Stimulated activated CD8-positive, alpha-beta memory T cell treated with anti-CD3 and anti-CD28 coated beads, Interleukin-2, amount 100 ng/mL, for 48 hours (primary cell): ENCODE data around the gene TPRG1.
"Not testable (repeated sequence)": the region's sequence is repeated elsewhere in the genome, so short reads cannot be mapped to it uniquely, and the experiment has no call there.

Source experiments
- DNase-seq, 2 donors: peaks; one replicate each; pipeline ENCODE4 v3.0.0-alpha.2; 2020; ENCODE audit warnings: low read depth in 2 of 2

TPRG1 gene

DNA sequence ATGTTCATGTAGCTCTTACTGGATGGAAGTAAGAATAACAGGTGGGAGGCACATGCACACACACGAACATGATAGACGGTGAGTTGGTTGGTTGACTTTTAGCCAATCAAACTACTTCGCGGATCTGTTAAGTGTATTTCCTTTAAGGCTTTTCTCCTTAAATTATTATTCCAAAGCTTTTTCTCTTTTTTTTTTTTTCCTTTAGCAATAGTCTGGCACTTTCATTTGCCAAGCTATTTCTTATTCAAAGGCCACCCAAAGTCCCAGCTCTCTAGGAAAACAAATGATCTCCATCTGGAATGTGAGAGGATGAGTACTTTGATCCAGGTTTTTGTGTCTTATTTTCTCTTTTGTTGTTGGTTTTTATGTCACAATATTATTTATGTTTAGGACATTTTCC, 141.1 kb downstream of the TPRG1 start:
- DNase-seq: no peak

DNA sequence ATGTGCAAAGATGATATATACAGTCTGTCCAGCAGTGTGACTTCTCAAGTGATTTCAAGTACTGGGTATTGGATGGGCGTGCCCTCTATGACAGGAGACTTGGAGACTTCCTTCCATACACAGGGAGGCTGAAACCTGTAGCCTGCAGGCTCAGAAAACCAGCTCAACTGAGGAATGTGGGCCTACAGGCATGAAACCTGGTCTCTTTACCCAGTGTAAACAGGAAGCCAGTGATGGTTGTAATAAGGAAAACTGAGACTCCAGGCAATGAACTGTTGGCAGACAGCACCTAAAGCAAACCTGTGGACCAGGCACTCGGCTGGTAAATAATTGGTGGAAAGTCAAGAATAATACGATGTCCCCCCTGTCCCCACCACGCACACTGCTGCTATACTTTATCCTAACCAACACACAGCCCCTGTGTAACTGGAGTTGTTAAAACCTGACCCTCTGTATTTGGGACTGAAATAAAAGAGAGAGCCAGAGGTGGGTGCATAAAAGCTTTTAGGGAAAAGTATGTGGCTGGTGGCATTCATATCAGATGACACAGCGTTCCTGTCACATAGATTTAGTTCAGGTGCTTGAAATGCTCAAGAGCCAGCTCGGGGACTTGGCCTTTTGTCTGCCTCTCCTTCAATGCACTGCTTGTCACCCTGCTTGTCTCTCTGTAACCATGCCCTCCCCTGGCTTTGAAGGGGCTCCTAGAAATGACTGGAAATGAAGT, 144.7 kb downstream of the TPRG1 start:
- DNase-seq: no peak

DNA sequence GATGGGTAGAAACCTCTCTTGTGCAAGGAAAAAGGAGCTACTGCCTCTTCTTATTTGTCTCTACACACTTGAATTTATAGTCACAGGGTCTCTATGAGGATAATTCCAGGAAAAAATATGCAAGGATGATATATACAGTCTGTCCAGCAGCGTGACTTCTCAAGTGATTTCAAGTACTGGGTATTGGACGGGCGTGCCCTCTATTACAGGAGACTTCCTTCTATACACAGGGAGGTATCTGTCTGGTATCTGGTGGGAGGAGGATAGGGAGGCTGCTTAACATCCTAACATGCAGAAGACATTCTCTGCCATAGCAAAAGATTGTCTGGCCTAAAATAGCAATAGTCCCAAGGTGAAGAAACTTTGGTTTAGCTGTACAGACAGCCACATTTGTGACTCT, 146.1 kb downstream of the TPRG1 start:
- DNase-seq: no peak

DNA sequence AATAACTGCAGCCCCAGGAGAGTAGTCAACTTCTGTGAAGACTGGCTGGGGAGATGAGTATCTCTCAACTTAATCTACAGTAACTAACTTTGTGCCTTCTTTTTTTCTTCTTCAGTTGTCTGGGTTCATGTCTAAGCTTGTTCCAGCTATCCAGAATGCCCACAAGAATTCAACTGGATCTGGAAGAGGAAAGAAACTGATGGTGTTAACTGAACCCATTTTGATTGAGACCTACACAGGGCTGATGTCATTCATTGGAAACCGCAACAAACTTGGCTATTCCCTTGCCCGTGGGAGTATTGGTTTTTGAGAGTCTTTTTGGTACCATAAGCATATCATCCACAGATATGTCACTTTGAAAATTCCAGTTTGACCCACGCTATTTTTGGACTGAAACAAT, 148.7 kb downstream of the TPRG1 start:
- DNase-seq: no peak

DNA sequence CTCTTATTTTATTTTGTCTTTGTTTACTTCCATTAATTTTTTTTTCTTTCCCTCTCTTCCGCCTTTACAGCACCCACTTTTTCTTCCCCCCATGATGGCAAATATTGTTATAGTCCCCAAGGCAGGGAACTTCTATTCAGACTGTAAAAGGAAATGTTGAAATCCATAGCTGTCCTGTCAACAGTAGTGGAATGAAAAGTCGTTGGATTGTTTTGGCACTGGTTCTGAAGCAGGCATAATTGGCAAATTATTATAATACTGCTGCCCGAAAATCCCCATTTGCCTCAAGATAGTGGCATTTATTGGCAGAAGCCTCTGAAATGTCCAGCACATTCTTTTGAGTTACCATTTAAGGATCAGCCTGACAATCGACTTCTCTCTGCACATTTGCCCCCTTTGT, 150.6 kb downstream of the TPRG1 start:
- no peak for DNase-seq

DNA sequence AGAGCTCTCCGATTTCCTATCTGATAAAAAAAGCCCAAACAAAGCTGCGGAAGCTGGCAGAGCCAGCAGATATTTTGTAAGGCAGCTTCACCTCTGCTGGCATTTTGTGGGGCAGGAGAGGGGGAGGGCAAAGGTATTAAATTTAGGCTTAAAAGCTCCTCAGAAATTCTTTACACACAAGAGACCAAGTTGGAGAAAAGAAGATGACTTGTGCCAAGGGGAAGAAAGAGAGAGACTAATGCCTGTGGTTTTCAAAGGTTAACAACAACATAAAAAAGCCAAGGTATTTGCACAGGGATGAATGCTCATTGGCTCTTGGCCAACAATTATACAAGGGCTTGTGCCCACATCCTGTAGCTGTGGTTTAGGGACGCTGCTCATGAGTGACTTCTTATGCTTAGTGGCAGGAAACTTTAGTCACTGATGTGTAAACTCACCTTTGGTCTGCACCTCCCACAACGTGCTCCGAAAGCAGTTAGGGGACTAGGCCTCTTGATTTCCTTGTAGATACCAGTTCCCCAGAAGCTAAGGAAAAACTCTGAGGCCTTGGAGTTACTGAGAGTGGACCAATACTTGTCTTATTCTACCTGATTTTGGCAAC, 152.9 kb downstream of the TPRG1 start:
- peak; percentile 41 to 65 for DNase-seq

DNA sequence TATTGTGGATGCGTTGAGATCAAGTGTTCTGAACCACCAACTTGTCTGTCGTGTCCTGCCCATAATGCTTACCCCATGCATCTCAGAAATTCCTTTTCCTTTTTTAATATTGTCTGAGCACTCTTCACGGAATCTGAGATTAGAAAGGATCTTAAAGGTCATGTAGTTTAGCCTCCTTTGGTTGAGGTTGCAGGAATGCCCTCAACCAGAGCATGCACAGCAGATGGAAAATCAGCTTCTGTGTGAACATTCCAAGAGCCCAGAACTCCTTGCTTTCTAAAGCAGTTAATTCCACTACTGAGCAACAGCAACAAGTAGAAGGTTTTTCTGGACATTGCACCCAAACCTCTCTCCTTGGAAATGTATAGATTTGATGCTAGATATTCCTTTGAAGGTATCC, 153.7 kb downstream of the TPRG1 start:
- DNase-seq: no peak

DNA sequence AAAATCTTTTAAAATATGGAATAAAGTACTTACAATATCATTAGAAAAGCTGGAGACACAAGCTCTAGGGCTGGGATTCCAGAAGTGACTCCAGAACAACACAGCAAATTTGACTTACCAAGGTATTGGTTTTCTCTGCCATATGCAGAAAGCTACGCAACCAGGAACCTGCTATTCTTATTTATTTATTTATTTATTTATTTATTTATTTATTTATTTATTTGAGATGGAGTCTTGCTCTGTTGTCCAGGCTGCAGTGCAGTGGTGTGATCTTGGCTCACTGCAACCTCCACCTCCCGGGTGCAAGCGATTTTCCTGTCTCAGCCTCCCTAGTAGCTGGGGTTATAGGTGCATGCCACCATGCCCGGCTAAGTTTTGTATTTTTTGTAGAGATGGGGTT, 157.9 kb downstream of the TPRG1 start:
- not testable (repeated sequence) for DNase-seq

DNA sequence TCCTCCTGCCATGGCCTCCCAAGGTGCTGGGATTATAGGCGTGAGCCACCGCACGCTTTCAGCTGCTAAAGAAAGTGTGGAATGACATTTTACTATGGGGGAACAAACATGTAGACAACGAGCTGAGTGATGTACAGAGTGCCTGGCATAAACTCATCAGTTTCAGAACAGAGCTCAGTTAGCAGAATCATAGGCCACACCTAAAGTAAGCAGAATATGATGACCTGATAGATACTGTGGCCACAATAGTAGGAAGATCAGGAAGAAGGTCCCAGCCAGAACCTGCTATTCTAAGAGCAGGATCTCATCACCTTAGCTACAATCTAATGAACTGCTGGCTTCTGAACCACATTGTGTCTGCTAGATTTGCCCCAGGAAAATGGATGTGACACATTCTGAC, 158.3 kb downstream of the TPRG1 start:
- DNase-seq: no peak

DNA sequence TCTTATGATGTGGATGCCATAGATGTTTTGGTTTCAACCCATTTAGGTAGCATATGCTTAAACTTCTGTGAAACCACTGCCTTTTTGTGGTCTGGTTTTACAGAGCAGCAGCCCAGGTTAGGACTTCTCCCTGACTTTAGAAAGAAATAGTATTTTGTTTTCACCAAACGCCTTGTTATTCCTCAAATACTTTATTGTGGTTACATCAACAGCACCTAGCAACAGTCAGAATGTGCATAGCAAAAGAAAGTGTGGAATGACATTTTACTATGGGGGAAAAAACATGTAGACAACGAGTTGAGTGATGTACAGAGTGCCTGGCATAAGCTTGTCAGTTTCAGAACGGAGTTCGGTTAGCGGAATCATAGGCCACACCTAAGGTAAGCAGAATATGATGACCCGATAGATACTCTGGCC, 159.2 kb downstream of the TPRG1 start:
- DNase-seq: no peak

DNA sequence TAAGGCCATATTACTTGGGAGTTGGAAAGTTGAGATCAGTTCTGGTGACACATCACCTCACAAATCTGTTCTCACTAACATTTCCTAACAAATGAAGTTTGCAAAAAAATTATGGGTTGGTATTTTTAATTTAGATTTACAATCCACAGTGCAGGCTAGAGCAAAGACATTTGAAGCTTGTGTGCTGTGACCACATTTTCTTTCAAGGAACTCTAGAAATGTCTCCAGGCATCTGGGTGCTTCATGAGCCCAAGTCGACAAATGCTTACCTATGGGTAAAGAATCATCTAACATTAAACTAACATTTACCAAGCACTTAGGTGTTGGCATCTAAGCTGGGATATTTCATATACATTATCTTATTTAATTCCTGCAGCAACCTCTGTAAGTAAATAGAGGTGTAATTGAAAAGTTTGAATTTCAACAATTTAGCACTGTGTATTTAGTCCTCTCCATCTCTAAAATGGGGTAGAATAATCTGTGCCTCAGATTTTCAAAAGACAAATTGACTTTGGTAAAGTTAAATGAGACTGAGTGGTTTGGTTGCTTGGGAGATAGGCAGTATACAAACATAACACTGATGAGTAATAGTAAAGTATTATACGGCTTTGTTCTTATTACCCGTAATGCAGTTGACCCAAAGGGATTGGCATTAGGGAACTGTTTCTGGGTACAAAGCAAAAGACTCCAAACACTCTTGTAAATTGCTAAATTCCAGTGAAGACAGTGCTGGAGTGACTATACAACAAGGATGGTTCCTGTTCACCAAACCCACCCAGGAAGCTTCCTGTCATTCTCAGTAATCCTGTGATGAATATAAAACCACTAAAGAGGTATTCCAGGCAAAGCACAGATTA, 162.5 kb downstream of the TPRG1 start:
- DNase-seq: no peak

DNA sequence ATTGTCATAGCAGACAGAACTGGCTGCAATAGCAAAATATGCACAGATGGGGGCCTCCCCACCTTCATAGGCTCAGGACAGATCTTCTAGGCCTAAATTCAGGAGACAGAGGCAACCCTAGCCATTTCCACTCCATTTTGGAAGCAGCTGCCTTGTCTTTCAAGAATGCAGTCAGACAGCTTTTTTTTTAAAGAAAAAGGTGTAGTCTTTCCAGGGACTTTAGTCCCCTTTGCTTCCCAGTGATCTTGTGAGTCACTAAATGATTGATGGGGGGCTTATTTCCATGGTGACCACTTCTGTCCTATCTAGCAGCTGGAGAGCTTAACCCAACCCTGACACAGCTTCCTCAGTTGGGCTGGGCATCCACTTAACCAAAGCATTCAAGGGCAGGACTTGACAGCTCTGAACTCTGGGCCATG, 165.9 kb downstream of the TPRG1 start:
- DNase-seq: no peak

DNA sequence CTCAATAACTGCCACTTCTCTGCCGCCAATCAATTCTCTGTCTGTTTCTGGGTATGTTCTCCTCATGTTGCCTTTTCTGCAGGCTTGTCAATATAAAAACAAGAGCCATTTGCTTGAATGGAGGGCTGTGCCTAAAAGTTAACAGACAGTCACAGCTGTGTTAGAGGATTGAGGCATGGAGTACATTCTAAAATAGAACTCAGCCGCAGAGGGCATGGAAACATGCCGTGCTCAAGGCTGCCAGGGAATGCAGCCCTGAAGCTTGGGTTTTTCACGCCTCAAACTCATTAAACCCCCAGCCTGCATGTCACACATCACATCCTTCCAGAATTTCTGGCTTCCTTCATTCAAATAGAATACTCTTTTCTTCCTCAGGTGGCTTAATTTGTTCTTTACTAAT, 166.6 kb downstream of the TPRG1 start:
- DNase-seq: no peak

DNA sequence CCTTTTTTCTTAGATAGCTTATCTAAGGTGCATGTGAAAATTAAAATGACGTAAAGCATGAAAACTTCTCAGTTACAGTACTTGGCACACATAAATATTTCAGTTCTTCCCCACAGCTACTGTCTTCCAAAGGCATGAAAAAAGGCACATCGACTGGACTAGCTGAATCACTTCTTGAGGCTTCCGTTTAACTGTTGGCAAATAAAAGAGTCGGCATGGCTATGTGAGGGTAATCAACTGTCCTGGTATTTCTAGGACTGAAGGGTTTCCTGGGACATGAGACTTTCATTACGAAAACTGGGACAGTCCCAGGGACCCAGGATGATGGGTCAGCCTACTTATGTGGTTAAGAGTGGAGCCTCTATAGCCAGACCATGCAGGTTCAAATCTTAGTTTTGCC, 168.2 kb downstream of the TPRG1 start:
- DNase-seq: no peak

DNA sequence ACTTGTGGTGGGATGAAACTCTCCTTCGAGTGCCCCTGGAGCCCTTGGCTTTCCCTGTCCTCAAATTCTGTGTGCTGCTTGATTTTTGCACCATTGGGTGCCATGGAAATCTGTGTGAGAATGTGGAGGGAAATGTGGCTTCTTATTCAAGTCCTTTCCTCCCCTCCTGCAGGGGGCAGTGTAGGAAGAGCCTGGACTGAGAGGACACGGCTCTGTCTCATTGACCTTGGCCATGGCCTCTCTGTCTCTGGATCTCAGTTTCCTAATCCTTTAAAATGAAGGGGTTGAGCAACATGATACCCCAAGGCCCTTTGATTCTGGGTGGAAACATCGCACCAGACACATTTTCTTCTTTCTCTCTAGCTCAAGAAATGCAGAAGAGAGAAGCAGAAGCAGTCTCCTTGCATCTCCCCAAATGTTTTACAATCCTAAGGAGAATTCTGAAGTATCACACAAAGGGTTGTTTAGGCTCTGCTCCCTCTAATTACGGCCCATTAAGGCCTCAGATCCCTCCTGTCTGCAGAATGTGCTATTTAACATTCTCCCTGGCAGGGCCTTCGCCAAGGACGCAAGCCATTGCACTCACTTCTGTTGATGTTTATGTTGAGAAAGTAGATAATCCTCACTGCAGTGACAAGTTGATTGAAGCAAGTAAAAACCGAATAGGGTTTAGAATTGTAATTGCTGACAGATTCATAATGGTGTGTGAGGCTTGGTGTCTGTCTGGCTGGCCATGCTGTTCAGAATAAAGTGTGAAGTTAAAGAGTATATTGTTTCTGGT, 169.1 kb downstream of the TPRG1 start:
- DNase-seq: no peak

DNA sequence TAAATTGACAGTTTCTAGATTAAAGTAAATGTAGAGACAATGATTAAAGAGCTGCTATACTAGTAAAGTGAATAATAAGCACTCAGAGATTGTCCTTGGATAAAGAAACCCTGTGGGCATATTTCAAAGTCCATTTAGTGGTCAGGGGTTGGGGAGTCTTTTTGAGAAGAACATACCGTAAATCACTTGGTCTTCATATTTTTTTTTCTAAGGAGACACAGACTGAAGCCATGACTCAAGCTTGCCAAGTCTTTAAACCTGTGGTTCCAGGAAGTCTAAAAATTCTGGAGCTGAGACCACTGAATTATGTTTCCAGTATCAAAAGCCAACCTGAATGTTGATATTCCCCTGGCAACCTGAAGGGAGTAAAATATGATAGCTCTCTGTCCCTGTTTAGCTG, 171.0 kb downstream of the TPRG1 start:
- DNase-seq: no peak

DNA sequence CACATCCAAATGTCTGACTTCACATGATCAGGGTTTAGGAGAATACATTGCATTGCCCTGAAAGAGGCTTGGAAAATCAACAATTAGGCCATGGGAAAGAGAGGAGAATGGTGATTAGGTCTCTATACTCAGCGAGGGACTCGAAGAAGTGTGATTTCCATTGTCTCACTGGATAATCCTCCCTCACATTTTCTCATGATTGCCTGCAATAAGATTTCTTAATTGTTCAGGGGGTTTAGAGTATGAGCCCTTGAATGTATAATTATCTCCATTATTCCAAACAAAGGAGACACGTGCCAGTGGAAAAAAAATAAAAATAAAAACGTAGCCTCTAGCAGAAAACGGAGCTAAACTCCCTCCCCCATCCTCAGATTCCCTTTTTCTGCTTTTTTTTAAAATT, 173.2 kb downstream of the TPRG1 start:
- DNase-seq: no peak

DNA sequence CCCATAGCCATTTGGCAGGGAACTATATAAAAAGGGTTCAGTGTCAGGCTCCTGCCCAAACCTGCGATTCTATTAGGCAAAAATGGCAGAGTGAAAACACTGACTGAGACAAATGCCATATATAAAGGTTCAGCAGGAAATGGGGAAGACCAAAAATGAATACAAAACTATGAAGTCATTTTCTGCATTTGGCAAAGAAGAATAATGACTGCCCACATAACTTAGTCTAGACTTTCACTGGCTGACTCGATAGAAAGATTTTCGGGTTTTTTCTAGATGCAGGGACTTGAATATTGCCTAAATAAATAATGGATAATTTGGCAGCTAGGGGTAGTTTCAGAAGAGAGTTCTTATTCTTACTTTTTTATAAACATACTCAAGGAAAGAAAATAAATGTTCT, 178.0 kb downstream of the TPRG1 start:
- no peak for DNase-seq

DNA sequence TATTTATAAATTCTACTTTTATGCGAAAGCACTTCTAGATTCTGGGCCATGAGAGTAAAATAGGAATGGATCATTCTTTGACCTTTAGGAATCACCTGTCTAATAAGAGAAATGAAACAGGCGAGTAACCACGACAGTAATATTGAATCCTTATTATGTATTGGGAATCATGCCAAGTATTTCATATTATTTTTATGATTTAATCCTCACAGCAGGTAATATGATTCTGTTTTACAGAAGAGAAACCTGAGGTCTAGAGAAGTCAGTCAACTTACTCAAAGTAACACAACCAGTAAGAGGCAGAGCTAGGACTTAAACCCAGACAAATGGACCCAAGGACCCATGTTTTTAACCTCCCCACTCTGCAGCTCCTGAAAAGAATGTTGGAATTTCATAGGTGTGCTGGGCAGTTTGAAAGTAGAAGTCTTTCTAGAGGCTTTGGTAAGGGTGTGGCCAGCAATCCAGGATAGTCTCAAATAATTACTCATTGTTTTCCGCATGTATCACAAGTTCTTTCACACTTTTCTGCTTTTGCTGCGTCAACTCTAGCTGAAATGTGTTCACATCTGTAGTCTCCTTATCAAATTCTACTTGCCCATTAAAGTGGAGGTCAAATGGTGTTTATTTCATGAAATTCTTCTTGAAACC, 181.7 kb downstream of the TPRG1 start:
- DNase-seq: no peak

DNA sequence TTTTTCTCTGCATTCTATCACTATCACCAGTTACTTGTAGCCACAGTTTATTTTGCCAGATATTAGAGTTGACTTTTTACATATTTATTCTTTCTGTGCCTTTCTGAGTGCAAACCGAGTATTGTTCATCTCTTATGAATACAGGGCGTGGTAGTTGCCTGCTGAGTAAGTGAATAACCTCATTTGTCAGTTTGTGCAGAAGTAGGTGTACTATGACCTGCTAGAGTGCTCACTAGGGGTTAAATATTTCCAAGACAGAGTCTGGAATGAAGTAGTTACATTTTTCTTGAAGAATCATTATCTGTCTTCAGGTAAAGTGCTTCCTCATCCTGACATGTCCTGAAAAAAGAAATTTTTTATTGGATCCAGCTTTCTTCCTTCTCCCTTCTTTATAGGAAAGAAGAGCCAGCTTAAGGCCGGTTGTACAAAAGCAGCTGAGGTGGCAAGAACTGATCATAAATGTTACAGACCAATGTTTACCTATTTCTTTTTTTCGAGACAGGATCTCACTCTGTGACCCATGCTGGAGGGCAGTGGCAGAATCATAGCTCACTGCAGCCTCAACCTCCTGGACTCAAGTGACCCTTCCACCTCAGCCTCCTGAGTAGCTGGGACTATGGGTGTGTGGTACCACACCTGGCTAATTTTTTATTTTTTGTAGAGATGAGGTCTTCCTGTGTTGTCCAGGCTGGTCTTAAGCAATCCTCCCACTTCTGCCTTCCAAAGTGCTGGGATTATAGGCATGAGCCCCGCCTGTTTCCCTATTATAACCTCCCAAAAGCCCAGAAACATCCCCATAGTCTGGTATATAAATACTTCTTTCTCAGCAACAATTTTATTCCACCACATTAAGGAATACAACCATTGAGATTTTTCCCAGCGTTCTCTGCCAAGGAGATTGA, 182.5 kb downstream of the TPRG1 start:
- no peak for DNase-seq

DNA sequence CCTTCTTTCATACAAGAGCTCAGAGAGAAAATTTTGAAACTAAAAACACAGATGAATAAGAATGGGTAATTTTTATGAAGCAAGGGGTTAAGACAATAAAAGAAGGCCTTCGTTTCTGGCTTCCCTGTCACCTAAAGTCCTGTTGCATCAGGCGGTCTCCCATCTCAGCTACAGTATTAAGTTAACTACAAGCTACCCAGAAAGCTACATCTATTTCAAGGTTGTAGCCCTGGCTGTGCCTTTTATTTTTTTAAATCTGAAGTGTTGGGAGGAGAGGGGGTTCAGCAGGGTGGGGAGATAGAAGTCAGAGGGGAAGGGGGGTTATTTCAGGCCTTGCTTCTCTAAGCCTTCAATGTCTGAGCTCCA, 183.3 kb downstream of the TPRG1 start:
- no peak for DNase-seq
